Measurements from ENCODE around the gene TECTA. TPM values are rescaled to one million over a fixed set of nuclear protein-coding genes. Genes with fewer than 3 reads are reported as not detected.

TECTA gene
- total RNA-seq, 1 experiment from 2014 or later = 0.37 TPM

- Mint-ChIP-seq H3K4me3 (no peak overlapping the region), H3K9me3 (peaks cover 4% of the 10 kb centered on the region), H3K27me3 (ENCODE audit: low read depth) (peaks cover 3% of the 10 kb centered on the region; the same call in 1 of the 2 replicates), H3K36me3 (0 out of 2 replicates have a peak, but pooled peaks cover 3% of the 10 kb centered on the region), H3K27ac (no peak overlapping the region), H3K4me1 (peaks cover 59% of the 10 kb centered on the region)
- TF ChIP-seq E2F5 (CRISPR knock-in tag; IDR thresholded peaks at IDR 0.05) = no peak
- no peak for TF ChIP-seq GTF2I (CRISPR knock-in tag; conservative IDR thresholded peaks at IDR 0.05)
- TF ChIP-seq SMAD3 (CRISPR knock-in tag; IDR thresholded peaks at IDR 0.05; ENCODE audit: borderline replicate concordance) = no peak
- TF ChIP-seq CBFB (CRISPR knock-in tag; IDR thresholded peaks at IDR 0.05; ENCODE audit: low read depth) = no peak
- no peak for TF ChIP-seq ATF3 (CRISPR knock-in tag; conservative IDR thresholded peaks at IDR 0.05)
- TF ChIP-seq STAT6 (CRISPR knock-in tag; conservative IDR thresholded peaks at IDR 0.05; ENCODE audit: low read depth) = no peak
- TF ChIP-seq JUN (CRISPR knock-in tag; IDR thresholded peaks at IDR 0.05) = no peak
- ATAC-seq (peak; percentile 13), DNase-seq (ENCODE audit: low spot score) (no peak)
- ChIA-PET POLR2A (no interaction called here), CTCF (no interaction called here)
Measured at GRCh38 chr11:121240650-121241303, 139.7 kb downstream of the TECTA start.

Other genes starting within 250 kb of the TECTA start
- 9.5 to 14.3 TPM (median 13.6 TPM) in 3 replicates for gene TBCEL, start 77.1 kb upstream of the TECTA start, total RNA-seq (2021)
- 78.6 to 81.9 TPM (median 79.2 TPM) in 3 replicates for gene SC5D, start 191.5 kb downstream of the TECTA start, total RNA-seq (2021)

Measured in WTC11 (cell line).